GM23248 (cell line): ENCODE data around the gene AP2M1.

Experiments
- EZH2 ChIP-seq: fragments of 200-600 bp; sonication (generic); IDR thresholded peaks from 2 replicates; pipeline ENCODE4 v1.6.1; 2018; ENCODE audit warnings: antibody characterized with exemption, mild to moderate bottlenecking; ENCODE audit not compliant: insufficient read depth, poor library complexity, severe bottlenecking
- EZH2phosphoT487 ChIP-seq: fragments of 200-600 bp; sonication (generic); IDR thresholded peaks from 2 replicates; pipeline ENCODE4 v1.6.1; 2018; ENCODE audit warnings: antibody characterized with exemption, moderate library complexity, mild to moderate bottlenecking, low read depth; ENCODE audit not compliant: insufficient read depth

DNA sequence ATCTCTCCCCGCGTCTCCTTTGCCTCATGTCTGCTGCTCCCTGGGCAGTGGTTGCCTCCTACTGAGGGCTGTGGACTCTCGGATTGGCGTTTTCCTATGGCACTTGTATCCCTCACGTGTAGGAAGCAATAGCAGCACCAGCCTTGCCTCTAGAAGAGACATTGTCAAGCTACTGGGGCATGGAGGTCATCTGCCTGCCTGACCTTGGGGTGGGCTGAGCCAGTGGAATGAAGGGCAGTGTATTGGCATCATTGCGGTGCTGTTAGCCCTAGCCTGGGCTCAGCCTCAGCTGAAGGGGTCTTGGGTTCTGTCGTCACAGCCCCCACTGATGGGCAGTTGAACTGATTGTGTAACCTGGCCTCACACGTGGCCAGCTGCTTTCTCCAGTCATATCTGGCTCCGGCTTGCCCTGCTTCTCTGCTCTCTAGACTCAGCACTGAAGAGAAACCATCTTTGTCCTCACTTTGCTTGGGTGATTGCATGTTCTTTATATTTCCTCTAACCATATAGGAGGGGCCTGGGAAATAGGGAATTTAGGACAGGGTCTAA, 19.4 kb downstream of the AP2M1 start:
- TF ChIP-seq EZH2 (no peak), EZH2phosphoT487 (no peak)
